Measurements from ENCODE around the gene ZSWIM9. TPM values are rescaled to one million over a fixed set of nuclear protein-coding genes. Genes with fewer than 3 reads are reported as not detected.
"Not testable (repeated sequence)": the region's sequence is repeated elsewhere in the genome, so short reads cannot be mapped to it uniquely, and the experiment has no call there.

The ZSWIM9 gene
- total RNA-seq, 2 experiments from 2014 or later: 7.0 to 7.8 TPM

- POLR2A ChIA-PET: interaction anchor here (1.2 to 2.8 kb wide), 2 partner anchors 10 to 21 kb away, joined by 3 to 8 read pairs; no protein-coding TSS in a partner anchor
- no peak overlapping the region for H3K27ac Mint-ChIP-seq
- no peaks in the 10 kb centered on the region for H3K9me3 Mint-ChIP-seq
- H3K36me3 Mint-ChIP-seq (ENCODE audit: low read depth): peaks cover 66% of the 10 kb centered on the region
- H3K4me1 Mint-ChIP-seq: peaks cover 35% of the 10 kb centered on the region
- DNase-seq: no peak
- CTCF ChIA-PET: interaction anchor here (1.5 kb wide), 1 partner anchor 21 kb away, joined by 4 read pairs; no protein-coding TSS in a partner anchor
- no peaks in the 10 kb centered on the region for H3K27me3 Mint-ChIP-seq
- no peak overlapping the region for H3K4me3 Mint-ChIP-seq
Measured at GRCh38 chr19:48239582-48240141, 69.2 kb downstream of the ZSWIM9 start.

- DNase-seq, CTCF ChIA-PET, H3K27ac Mint-ChIP-seq, H3K9me3 Mint-ChIP-seq, H3K4me3 Mint-ChIP-seq, H3K27me3 Mint-ChIP-seq, POLR2A ChIA-PET: not testable (repeated sequence)
- Mint-ChIP-seq H3K36me3 (ENCODE audit: low read depth) (peaks cover 72% of the 10 kb centered on the region), H3K4me1 (peaks cover 53% of the 10 kb centered on the region)
Measured at GRCh38 chr19:48241771-48242170, 71.3 kb downstream of the ZSWIM9 start.

GRCh38 chr19:48244281-48244680 is 73.8 kb downstream of the ZSWIM9 start:
- peak overlapping the region; percentile 80 for H3K27ac Mint-ChIP-seq
- H3K4me1 Mint-ChIP-seq: peaks cover 58% of the 10 kb centered on the region
- ChIA-PET POLR2A (interaction anchor here (1.8 to 4.8 kb wide), 2 partner anchors 13 to 40 kb away, joined by 13 to 69 read pairs; partner anchors contain the start of gene CARD8), CTCF (interaction anchor here (0.9 to 3.2 kb wide), 5 partner anchors 9 to 134 kb away, joined by 3 to 29 read pairs (median 7); partner anchors contain the start of genes CARD8 and PLA2G4C)
- peak; percentile 45 for DNase-seq
- no peaks in the 10 kb centered on the region for H3K9me3 Mint-ChIP-seq
- no peaks in the 10 kb centered on the region for H3K27me3 Mint-ChIP-seq
- peak overlapping the region; percentile 70 for H3K4me3 Mint-ChIP-seq
- H3K36me3 Mint-ChIP-seq (ENCODE audit: low read depth): peaks cover 74% of the 10 kb centered on the region

GRCh38 chr19:48246101-48246500 is 75.6 kb downstream of the ZSWIM9 start:
- Mint-ChIP-seq H3K9me3 (no peaks in the 10 kb centered on the region), H3K4me3 (peak overlapping the region; percentile 50), H3K27ac (peak overlapping the region; percentile 58), H3K36me3 (ENCODE audit: low read depth) (peaks cover 62% of the 10 kb centered on the region), H3K4me1 (peaks cover 66% of the 10 kb centered on the region), H3K27me3 (no peaks in the 10 kb centered on the region)
- DNase-seq: no peak
- ChIA-PET CTCF (interaction anchor here (2.0 to 3.2 kb wide), 3 partner anchors 10 to 42 kb away, joined by 7 to 29 read pairs (median 8); partner anchors contain the start of gene CARD8), POLR2A (interaction anchor here (0.9 to 4.8 kb wide), 3 partner anchors 11 to 118 kb away, joined by 3 to 69 read pairs (median 13); partner anchors contain the start of genes CARD8, SYNGR4 and TMEM143)

- H3K36me3 Mint-ChIP-seq (ENCODE audit: low read depth): peaks cover 59% of the 10 kb centered on the region
- no peak for DNase-seq
- peak overlapping the region; percentile 50 for H3K4me3 Mint-ChIP-seq
- peak overlapping the region; percentile 34 for H3K27ac Mint-ChIP-seq
- ChIA-PET CTCF (interaction anchor here (3.2 kb wide), 1 partner anchor 12 kb away, joined by 29 read pairs; no protein-coding TSS in a partner anchor), POLR2A (interaction anchor here (4.8 kb wide), 1 partner anchor 10 kb away, joined by 69 read pairs; the partner anchor contains the start of gene CARD8)
- no peaks in the 10 kb centered on the region for H3K27me3 Mint-ChIP-seq
- H3K9me3 Mint-ChIP-seq: no peaks in the 10 kb centered on the region
- peaks cover 69% of the 10 kb centered on the region for H3K4me1 Mint-ChIP-seq
Measured at GRCh38 chr19:48247212-48247611, 76.7 kb downstream of the ZSWIM9 start.

Other genes starting within 250 kb of the ZSWIM9 start
- not detected for gene BSPH1, start 178.5 kb upstream of the ZSWIM9 start, total RNA-seq
- not detected for gene ELSPBP1, start 176.0 kb upstream of the ZSWIM9 start, total RNA-seq
- not detected for gene CABP5, start 126.6 kb upstream of the ZSWIM9 start, total RNA-seq
- gene PLA2G4C, start 59.9 kb upstream of the ZSWIM9 start, total RNA-seq: 10 to 100 TPM; 10.8 to 11.5 TPM
- 100 to 1,000 TPM; 137 to 146 TPM for gene LIG1, start 336 bp upstream of the ZSWIM9 start, total RNA-seq
- 100 to 1,000 TPM; 247 to 253 TPM for gene CARD8, start 85.2 kb downstream of the ZSWIM9 start, total RNA-seq
- gene ZNF114, start 99.4 kb downstream of the ZSWIM9 start, total RNA-seq: under 1 TPM; 0.15 to 0.20 TPM
- gene EMP3, start 154.9 kb downstream of the ZSWIM9 start, total RNA-seq: 100 to 1,000 TPM; 418 to 447 TPM
- gene TMEM143, start 193.3 kb downstream of the ZSWIM9 start, total RNA-seq: 10 to 100 TPM; 17.4 to 18.2 TPM
- under 1 TPM in 1 of 2 experiments, not detected in 1; 0.28 TPM for gene SYNGR4, start 193.7 kb downstream of the ZSWIM9 start, total RNA-seq
- gene KDELR1, start 220.9 kb downstream of the ZSWIM9 start, total RNA-seq: 10 to 100 TPM; 91.8 to 94.4 TPM
- gene GRIN2D, start 223.0 kb downstream of the ZSWIM9 start, total RNA-seq: under 1 TPM; 0.18 TPM

Data from activated CD4-positive, alpha-beta memory T cell treated with anti-CD3 and anti-CD28 coated beads, Interleukin-2, amount 10 ng/mL, durations not matched to agents 7 days and 5 days (primary cell).